GM12891 (cell line): ENCODE data around the gene PCSK5.

Experiments
- POLR2A ChIP-seq: IDR thresholded peaks from 2 replicates; pipeline ENCODE4 v1.6.1; 2011; ENCODE audit warnings: low read depth, low read length, control low read depth
- POLR2AphosphoS5 ChIP-seq: IDR thresholded peaks from 2 replicates; pipeline ENCODE4 v1.6.1; 2011; ENCODE audit warnings: low read depth, low read length, control low read depth
- SPI1 ChIP-seq: IDR thresholded peaks from 2 replicates; pipeline ENCODE4 v1.6.1; 2011; ENCODE audit warnings: low read depth, low read length, control low read depth
- TAF1 ChIP-seq: IDR thresholded peaks from 2 replicates; pipeline ENCODE4 v1.6.1; 2011; ENCODE audit warnings: low read depth, low read length, control low read depth

DNA sequence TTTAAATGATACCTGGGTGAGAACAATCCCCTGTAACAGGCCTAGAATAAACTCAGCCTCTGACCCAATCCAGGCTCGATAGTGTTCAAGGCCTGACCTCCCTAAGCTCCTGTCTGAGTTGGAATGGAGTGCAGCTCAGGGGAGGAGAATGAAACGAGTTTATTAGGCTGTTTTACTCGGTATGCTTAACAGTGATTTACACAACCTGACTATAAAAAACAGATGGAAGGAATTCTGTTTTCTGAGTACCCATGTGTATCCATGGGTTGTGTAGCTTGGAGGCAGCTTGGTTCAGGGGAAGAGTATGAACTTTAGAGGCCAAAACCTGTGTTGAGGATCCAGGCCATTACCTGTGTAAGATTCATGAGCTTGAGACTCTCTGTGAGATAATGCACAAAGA is 67.8 kb downstream of the PCSK5 start:
- no peak for TF ChIP-seq POLR2AphosphoS5
- TF ChIP-seq POLR2A = no peak
- no peak for TF ChIP-seq TAF1
- no peak for TF ChIP-seq SPI1
